GM12873 (cell line): Measurements from ENCODE around the gene CSTPP1.

Experiments
- CTCF ChIP-seq: IDR thresholded peaks from 2 replicates; pipeline ENCODE4 v1.5.1; 2012; ENCODE audit warnings: low read depth, mild to moderate bottlenecking, moderate library complexity, low read length, control low read depth; ENCODE audit not compliant: insufficient read depth; ENCODE audit errors: missing control alignments

Gene CSTPP1

GRCh38 chr11:46936138-46937110 is at the start of gene CSTPP1:
Gene CSTPP1, plus strand, starts transcription at chr11:46936761. Its CDS starts 45 bp downstream, at chr11:46936806.
- TF ChIP-seq CTCF: no peak

- no peak for TF ChIP-seq CTCF
Observed at GRCh38 chr11:46888636-46889035, 47.9 kb upstream of the CSTPP1 start.

GRCh38 chr11:46889251-46889650 is 47.3 kb upstream of the CSTPP1 start:
- no peak for TF ChIP-seq CTCF

- peak; percentile 89 for TF ChIP-seq CTCF
Observed at GRCh38 chr11:46889689-46890475, 46.7 kb upstream of the CSTPP1 start.

- TF ChIP-seq CTCF: no peak
Observed at GRCh38 chr11:46890665-46891064, 45.9 kb upstream of the CSTPP1 start.

GRCh38 chr11:46892109-46892508 is 44.5 kb upstream of the CSTPP1 start:
- TF ChIP-seq CTCF: no peak

GRCh38 chr11:46892838-46893237 is 43.7 kb upstream of the CSTPP1 start:
- TF ChIP-seq CTCF: no peak
